Effector CD8-positive, alpha-beta T cell (primary cell): ENCODE results near the gene MAIP1.
"Not testable (repeated sequence)": the region's sequence is repeated elsewhere in the genome, so short reads cannot be mapped to it uniquely, and the experiment has no call there.

Experiments
- DNase-seq: peaks from one replicate; lab custom pipeline; 2025; lab: John Stamatoyannopoulos, UW
- total RNA-seq, 4 experiments: gene quantifications; one replicate each; lab custom pipeline; 2026; lab: John Stamatoyannopoulos, UW

The MAIP1 gene, protein sequence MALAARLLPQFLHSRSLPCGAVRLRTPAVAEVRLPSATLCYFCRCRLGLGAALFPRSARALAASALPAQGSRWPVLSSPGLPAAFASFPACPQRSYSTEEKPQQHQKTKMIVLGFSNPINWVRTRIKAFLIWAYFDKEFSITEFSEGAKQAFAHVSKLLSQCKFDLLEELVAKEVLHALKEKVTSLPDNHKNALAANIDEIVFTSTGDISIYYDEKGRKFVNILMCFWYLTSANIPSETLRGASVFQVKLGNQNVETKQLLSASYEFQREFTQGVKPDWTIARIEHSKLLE
- 9.6 to 20.0 (median 11.4) reads per million in 4 experiments for total RNA-seq

GRCh38 chr2:199955339-199956061 is at the start of gene MAIP1, which contains the start of gene TYW5:
TSS of gene MAIP1 (plus strand) at chr2:199955582. CDS start at chr2:199955799, 217 bp downstream.
TSS of gene TYW5 (minus strand) at chr2:199955491. CDS start at chr2:199955470, 21 bp downstream.
- peak; percentile 57 for DNase-seq

- no peak for DNase-seq
Measured at GRCh38 chr2:199907008-199907714, 48.2 kb upstream of the MAIP1 start.

GRCh38 chr2:199910338-199911051 is 44.9 kb upstream of the MAIP1 start:
- DNase-seq: no peak

DNA sequence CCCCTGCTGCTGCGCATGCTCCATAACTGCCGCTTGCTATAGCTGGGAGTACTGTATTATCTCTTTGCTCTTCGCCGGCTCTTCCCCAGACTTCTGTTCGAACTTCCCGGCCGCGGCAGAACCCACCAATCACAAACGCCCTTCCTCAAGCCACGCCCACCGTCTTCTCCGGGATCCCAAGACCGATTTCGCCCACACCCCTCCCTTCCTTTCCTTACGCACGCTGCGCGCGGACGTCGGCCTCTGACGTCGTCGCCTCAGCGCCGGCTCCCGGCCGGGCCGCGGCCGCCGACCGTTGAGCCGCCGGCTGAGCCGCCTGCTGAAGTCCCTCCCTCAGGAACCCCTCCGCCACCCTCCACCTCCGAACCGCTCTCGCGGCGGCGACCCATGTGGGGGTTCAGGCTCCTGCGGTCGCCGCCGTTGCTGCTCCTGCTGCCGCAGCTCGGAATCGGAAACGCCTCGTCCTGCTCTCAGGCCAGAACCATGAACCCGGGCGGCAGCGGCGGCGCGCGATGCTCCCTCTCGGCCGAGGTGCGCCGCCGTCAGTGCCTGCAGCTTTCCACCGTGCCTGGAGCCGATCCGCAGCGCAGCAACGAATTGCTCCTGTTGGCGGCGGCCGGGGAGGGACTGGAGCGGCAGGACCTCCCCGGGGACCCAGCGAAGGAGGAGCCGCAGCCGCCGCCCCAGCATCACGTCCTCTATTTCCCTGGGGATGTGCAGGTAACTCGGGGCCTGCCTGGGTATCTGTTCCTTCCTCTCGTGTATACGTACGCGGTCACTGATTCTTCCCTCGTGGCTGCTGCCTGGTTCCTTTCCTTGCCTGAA is 44.1 kb upstream of the MAIP1 start, which contains the start of gene C2orf69:
Gene C2orf69 (plus strand): TSS at position 242 of the 825 bp plus-strand sequence. CDS start 146 bp downstream, at position 388.
- peak; percentile 84 for DNase-seq

DNA sequence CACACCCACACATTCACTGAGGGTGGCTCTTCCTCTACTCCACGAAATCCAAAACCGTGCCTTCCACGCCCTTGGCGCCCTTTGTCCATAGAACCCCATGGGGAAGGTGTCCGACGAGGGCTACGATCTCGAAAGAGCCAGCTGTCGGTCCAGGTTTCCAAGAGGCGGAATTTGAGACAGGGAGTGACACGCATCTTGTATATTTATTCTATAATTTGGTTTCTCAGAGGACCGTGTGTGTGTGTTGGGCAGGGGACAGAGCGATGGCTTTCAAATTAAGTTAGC is 43.6 kb upstream of the MAIP1 start:
- DNase-seq: no peak

- DNase-seq: not testable (repeated sequence)
Measured at GRCh38 chr2:199912553-199913114, 42.7 kb upstream of the MAIP1 start.

- DNase-seq: no peak
Measured at GRCh38 chr2:199914372-199914958, 40.9 kb upstream of the MAIP1 start.

DNA sequence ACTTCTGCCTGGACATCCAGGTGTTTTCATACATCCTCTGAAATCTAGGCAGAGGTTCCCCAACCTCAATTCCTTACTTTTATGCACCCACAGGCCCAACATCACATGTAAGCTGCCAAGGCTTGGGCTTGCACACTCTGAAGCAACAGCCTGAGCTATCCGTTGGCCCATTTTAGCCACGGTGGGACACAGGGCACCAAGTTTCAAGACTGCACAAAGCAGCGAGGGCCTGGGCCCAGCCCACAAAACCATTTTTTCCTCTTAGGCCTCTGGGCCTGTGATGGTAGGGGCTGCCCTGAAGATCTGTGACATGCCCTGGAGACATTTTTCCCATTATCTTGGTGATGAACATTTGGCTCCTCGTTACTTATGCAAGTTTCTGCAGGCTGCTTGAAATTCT is 38.4 kb upstream of the MAIP1 start:
- DNase-seq: no peak

- DNase-seq: no peak
Measured at GRCh38 chr2:199922856-199923255, 32.5 kb upstream of the MAIP1 start.

GRCh38 chr2:199923924-199924323 is 31.5 kb upstream of the MAIP1 start:
- no peak for DNase-seq

- DNase-seq: no peak
Measured at GRCh38 chr2:199926806-199927205, 28.6 kb upstream of the MAIP1 start.

GRCh38 chr2:199928226-199928625 is 27.2 kb upstream of the MAIP1 start:
- no peak for DNase-seq

DNA sequence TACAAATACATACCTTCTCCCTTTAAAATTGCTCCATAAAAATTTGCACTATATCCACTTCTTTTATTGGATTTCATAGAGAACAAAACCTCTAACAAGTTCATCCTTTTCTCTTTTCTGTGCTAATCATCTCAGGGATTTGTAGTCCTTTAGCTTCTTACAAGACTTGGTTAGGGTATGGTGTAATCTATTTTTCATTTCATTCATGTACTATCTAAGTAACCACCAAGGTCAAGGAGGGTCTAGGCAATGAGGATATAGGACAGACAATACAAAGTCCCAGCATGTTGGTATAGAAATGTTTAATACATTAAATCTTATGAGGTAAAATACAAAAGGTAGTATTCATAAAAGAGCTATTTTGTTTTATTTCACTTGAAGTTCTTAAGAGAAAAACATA is 26.8 kb upstream of the MAIP1 start:
- no peak for DNase-seq

DNA sequence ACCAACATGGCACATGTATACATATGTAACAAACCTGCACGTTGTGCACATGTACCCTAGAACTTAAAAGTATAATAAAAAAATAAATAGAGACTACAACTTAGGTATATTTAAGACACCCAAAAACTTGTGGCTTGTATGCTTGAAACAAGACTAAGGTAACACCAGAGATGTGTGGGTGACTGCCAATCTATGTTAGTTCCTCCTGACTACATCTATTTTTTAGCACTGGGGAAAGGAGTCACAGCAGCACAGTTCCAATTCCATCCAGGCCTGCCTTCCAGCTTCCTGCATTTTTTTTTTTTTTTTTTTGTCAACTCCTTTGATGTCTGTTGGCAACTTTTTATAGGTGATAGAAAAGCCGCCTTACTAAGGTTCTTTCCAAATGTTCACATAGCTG is 26.1 kb upstream of the MAIP1 start:
- DNase-seq: no peak

DNA sequence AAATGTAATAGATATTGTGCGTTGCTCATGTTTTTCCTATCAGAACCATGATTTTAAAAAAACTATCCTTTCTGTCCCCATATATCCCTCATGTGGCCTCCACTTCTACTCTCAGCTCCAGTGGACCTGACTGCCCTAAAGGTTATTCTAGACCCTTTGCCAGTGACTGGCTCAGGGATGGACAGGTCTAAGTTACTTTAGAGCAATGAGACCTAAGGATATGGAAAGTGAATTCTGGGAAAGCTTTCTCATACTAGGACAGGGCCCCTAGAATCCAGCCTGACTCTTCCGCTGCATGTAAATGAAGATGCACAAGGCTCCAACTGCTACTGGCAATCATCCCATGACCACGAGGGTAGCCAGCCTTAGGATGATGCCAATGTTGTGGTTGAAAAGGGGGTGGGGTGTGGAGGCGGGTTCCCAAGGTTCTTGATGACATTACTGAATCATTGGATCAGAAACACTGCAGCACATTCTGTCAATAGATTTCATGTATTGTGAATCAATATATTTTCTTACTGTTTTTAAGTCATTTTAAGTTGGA is 23.0 kb upstream of the MAIP1 start:
- DNase-seq: no peak

GRCh38 chr2:199933466-199933865 is 21.9 kb upstream of the MAIP1 start:
- DNase-seq: no peak

- DNase-seq: no peak
Measured at GRCh38 chr2:199936554-199936953, 18.8 kb upstream of the MAIP1 start.

DNA sequence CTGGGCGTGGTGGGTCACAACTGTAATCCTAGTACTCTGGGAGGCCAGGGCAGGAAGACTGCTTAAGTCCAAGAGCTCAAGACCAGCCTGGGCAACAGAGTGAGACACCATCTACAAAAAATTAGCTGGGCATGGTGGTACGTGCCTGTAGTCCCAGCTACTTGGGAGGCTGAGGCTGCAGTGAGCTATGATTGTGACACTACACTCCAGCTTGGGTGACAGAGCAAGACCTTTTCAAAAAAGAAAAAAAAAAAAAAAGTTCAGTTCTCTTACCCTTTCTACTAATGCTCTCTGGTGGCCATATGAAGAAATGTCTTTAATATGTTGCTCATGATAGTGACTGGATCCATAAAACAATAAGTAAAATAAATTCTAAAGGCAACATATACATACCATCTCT is 15.0 kb upstream of the MAIP1 start:
- DNase-seq: no peak

DNA sequence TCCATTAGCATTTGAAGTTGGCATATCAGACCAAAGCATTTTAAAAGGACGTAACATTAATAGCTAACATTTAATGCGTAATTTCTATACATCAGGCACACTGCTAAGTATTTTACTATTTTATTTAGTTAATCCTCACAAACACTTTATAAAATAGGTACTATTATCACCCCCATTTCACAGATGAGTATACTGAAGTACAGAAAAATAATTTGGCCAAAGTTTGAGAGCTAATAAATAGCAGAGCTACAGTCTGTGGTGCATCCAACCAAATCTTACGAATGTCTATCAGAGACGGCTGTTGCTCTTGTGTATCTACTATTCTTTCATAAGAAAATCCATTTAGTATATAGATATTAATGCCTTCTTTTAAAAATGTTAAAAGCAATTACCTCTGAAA is 12.0 kb upstream of the MAIP1 start:
- DNase-seq: no peak

GRCh38 chr2:199946196-199946595 is 9.2 kb upstream of the MAIP1 start:
- DNase-seq: no peak
